ENCODE results near the gene SLC4A2.

Gene SLC4A2

GRCh38 chr7:151068069-151068773 lies 8.8 kb downstream of the SLC4A2 start:
- no peak for TF ChIP-seq CTCF (IDR thresholded peaks at IDR 0.05; ENCODE audit: borderline replicate concordance, insufficient read depth, low read depth, low read length)

GRCh38 chr7:151069841-151070573 lies 10.6 kb downstream of the SLC4A2 start:
- TF ChIP-seq CTCF (IDR thresholded peaks at IDR 0.05; ENCODE audit: borderline replicate concordance, insufficient read depth, low read depth, low read length) = no peak
- no peak overlapping the region for H3K4me3 ChIP-seq (ENCODE audit: low read depth, low read length)

More at GRCh38 chr7:151068069-151068773, 8.8 kb downstream of the SLC4A2 start:
- no peak overlapping the region for H3K4me3 ChIP-seq (ENCODE audit: low read depth, low read length)

DNA sequence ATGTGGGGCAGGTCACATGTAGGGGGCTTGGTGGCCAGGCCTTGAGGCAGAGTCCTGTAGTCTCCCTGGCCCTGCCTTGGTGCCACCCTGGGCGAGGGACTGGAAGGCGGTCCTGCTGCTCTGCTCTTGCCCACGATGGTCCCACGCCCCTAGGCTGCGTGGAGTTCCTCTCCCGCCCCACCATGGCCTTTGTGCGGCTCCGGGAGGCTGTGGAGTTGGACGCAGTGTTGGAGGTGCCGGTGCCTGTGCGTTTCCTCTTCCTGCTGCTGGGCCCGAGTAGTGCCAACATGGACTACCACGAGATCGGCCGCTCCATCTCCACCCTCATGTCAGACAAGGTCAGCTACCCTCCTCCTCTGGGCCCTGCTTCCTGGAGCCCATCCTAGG lies 11.2 kb downstream of the SLC4A2 start:
- no peak for TF ChIP-seq CTCF (IDR thresholded peaks at IDR 0.05; ENCODE audit: borderline replicate concordance, insufficient read depth, low read depth, low read length)
- no peak overlapping the region for H3K4me3 ChIP-seq (ENCODE audit: low read depth, low read length)

- H3K4me3 ChIP-seq (ENCODE audit: low read depth, low read length) = no peak overlapping the region
- no peak for TF ChIP-seq CTCF (IDR thresholded peaks at IDR 0.05; ENCODE audit: borderline replicate concordance, insufficient read depth, low read depth, low read length)
Measured at GRCh38 chr7:151071032-151071866, 11.9 kb downstream of the SLC4A2 start.

- TF ChIP-seq CTCF (IDR thresholded peaks at IDR 0.05; ENCODE audit: borderline replicate concordance, insufficient read depth, low read depth, low read length) = no peak
- no peak overlapping the region for H3K4me3 ChIP-seq (ENCODE audit: low read depth, low read length)
Measured at GRCh38 chr7:151073990-151074389, 14.6 kb downstream of the SLC4A2 start.

DNA sequence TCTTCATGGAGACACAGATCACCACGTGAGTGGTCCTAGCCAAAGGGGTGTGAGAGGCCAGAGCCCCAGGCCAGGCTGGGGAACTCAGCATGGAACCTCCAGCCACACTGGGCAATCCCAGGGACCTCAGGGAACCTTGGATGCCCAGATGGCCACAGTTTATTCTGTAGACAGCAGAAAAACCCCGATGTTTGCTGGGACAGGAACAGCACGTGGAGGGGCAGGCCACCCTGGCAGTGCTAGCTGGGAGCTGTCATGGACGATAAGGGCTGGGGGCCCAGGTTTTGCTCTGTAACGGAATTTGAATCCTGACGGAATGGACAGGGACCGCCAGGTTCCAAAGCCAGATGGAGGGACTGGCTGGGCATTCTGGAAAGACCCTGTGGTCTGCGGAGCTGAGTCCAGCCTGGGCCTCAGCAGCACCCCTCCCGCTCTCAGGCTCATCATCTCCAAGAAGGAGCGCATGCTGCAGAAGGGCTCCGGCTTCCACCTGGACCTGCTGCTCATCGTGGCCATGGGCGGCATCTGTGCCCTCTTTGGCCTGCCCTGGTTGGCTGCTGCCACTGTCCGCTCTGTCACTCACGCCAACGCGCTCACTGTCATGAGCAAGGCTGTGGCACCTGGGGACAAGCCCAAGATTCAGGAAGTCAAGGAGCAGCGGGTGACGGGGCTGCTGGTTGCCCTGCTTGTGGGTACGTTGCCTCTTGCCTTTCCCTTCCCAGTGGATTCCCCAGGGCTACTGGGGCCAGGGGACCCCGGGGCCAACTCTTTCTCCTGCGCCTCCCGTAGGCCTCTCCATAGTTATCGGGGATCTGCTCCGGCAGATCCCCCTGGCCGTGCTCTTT lies 15.7 kb downstream of the SLC4A2 start:
- TF ChIP-seq CTCF (IDR thresholded peaks at IDR 0.05; ENCODE audit: borderline replicate concordance, insufficient read depth, low read depth, low read length) = no peak

More for the DNA sequence above, 15.7 kb downstream of the SLC4A2 start:
- H3K4me3 ChIP-seq (ENCODE audit: low read depth, low read length) = no peak overlapping the region
